HepG2 (cell line): ENCODE results near the gene CCDC3. TPM values are rescaled to one million over a fixed set of nuclear protein-coding genes. Genes with fewer than 3 reads are reported as not detected.

ENCODE experiments used
- ATAC-seq: fragments of 200-7000 bp; cut with Tn5 transposase; 3 replicates; pipeline ENCODE4 v1.9.1; 2020; ENCODE audit warnings: mild to moderate bottlenecking, moderate library complexity
- BruUV-seq: library from RNA; stranded (reverse); fragments of 400-500 nt; replicated peaks from 2 replicates; lab custom pipeline; 2021; lab: Mats Ljungman, UMichigan
- CTCF ChIA-PET: fragments of 300-600 bp; formaldehyde crosslinking; extraction: SDS; loops from one replicate; lab custom pipeline; 2021; ENCODE audit warnings: low total read pairs, inconsistent platforms, low intra/inter-chr PET ratio; lab: Yijun Ruan, JAX
- POLR2A ChIA-PET: fragments of 350-600 bp; sonication (Branson Sonifier 250); formaldehyde crosslinking; loops from one replicate; lab custom pipeline; 2020; ENCODE audit warnings: antibody characterized with exemption, inconsistent platforms; lab: Yijun Ruan, JAX
- DNase-seq: peaks from one replicate; pipeline ENCODE4 v3.0.0-alpha.2; 2015; ENCODE audit warnings: low spot score
- FAIRE-seq: peaks from 3 replicates; lab custom pipeline; 2011; peaks lifted over from hg19 to GRCh38; lab: Jason Lieb, UNC
- H2AFZ ChIP-seq: one replicate; pipeline ENCODE4 v1.6.1; 2011; ENCODE audit warnings: low read length, inconsistent platforms
- H3K27ac ChIP-seq: fragments of 300-600 bp; 3 replicates; pipeline ENCODE4 v1.8.0; 2011; ENCODE audit warnings: mixed run types, mild to moderate bottlenecking, mixed read lengths, low read length, inconsistent platforms; ENCODE audit not compliant: insufficient read depth; ENCODE audit errors: extremely low read length
- H3K27me3 ChIP-seq, 2 experiments: fragments of 200-600 bp in 1 of 2; 2 replicates in 1 of 2; 3 replicates in 1 of 2; pipeline versions ENCODE4 v1.6.0 to v1.8.0; 2011; ENCODE audit warnings: low read length in 2 of 2, mild to moderate bottlenecking in 2 of 2, moderate library complexity in 2 of 2, inconsistent platforms in 1 of 2; ENCODE audit not compliant: insufficient read depth in 2 of 2, control insufficient read depth in 1 of 2
- H3K36me3 ChIP-seq, 2 experiments: fragments of 200-600 bp in 1 of 2; replicated peaks in 1 of 2; 2 replicates in 1 of 2; 3 replicates in 1 of 2; pipeline versions ENCODE4 v1.5.1 to v1.8.0; 2011; ENCODE audit warnings: low read length in 2 of 2, inconsistent platforms in 1 of 2; ENCODE audit not compliant: insufficient read depth in 2 of 2, control insufficient read depth in 1 of 2
- H3K4me1 ChIP-seq: 2 replicates; pipeline ENCODE4 v1.5.1; 2012; ENCODE audit warnings: low read length, inconsistent platforms; ENCODE audit not compliant: insufficient read depth
- H3K4me2 ChIP-seq: 2 replicates; pipeline ENCODE4 v1.6.0; 2011; ENCODE audit warnings: low read depth, low read length, inconsistent platforms
- H3K4me3 ChIP-seq, 3 experiments: fragments of 200-600 bp in 1 of 3; sonication (generic), shearing (Covaris generic) in 1 of 3; replicated peaks in 1 of 3; 2 replicates each; pipeline ENCODE4 v1.5.1; 2011 to 2016; ENCODE audit warnings: low read length in 3 of 3, inconsistent platforms in 2 of 3, low read depth in 2 of 3, mild to moderate bottlenecking in 2 of 3, control low read depth in 1 of 3, mixed read lengths in 1 of 3; ENCODE audit not compliant: insufficient read depth in 1 of 3
- H3K79me2 ChIP-seq: one replicate; pipeline ENCODE4 v1.6.1; 2011; ENCODE audit warnings: low read length, inconsistent platforms; ENCODE audit not compliant: insufficient read depth
- H3K9ac ChIP-seq: 2 replicates; pipeline ENCODE4 v1.6.0; 2011; ENCODE audit warnings: mild to moderate bottlenecking, low read depth, low read length, inconsistent platforms; ENCODE audit not compliant: insufficient read depth
- H3K9me3 ChIP-seq: 2 replicates; pipeline ENCODE4 v1.5.1; 2012; ENCODE audit warnings: mild to moderate bottlenecking, low read length
- H4K20me1 ChIP-seq: 2 replicates; pipeline ENCODE4 v1.6.0; 2011; ENCODE audit warnings: inconsistent platforms, mild to moderate bottlenecking, low read length, moderate library complexity; ENCODE audit not compliant: insufficient read depth
- ARHGAP35 ChIP-seq: sonication (generic); formaldehyde crosslinking; IDR thresholded peaks from 2 replicates; pipeline ENCODE4 v1.9.0; 2022; ENCODE audit warnings: mild to moderate bottlenecking, inconsistent platforms, moderate library complexity, missing genetic modification reagents, borderline replicate concordance
- ASH2L ChIP-seq: fragments of 300-600, 200-600 bp; sonication (generic); IDR thresholded peaks from 2 replicates; pipeline ENCODE4 v1.7.0; 2017; ENCODE audit warnings: low read depth, mild to moderate bottlenecking, moderate library complexity, mixed read lengths, low read length; ENCODE audit not compliant: insufficient read length
- CENPX ChIP-seq: sonication (generic); formaldehyde crosslinking; IDR thresholded peaks from 2 replicates; pipeline ENCODE4 v1.9.0; 2021; ENCODE audit warnings: mild to moderate bottlenecking, missing genetic modification reagents, moderate library complexity
- EEA1 ChIP-seq: sonication (generic); formaldehyde crosslinking; IDR thresholded peaks from 2 replicates; pipeline ENCODE4 v1.5.1; 2020; ENCODE audit warnings: mild to moderate bottlenecking, missing genetic modification reagents, borderline replicate concordance
- NFKBIZ ChIP-seq: IDR thresholded peaks from 2 replicates; pipeline ENCODE4 v1.6.1; 2018; ENCODE audit warnings: missing genetic modification reagents, missing compliant biosample characterization
- ONECUT2 ChIP-seq: sonication (generic); formaldehyde crosslinking; IDR thresholded peaks from 2 replicates; pipeline ENCODE4 v1.4.0; 2020; ENCODE audit warnings: missing genetic modification reagents
- PHF8 ChIP-seq: sonication (generic); formaldehyde crosslinking; IDR thresholded peaks from 2 replicates; pipeline ENCODE4 v1.5.0; 2020; ENCODE audit warnings: missing genetic modification reagents
- SCMH1 ChIP-seq: sonication (generic); formaldehyde crosslinking; IDR thresholded peaks from 2 replicates; pipeline ENCODE4 v1.9.0; 2021; ENCODE audit warnings: missing genetic modification reagents, mild to moderate bottlenecking, borderline replicate concordance
- SMARCE1 ChIP-seq: fragments of 450-650 bp; IDR thresholded peaks from 2 replicates; pipeline ENCODE4 v1.6.1; 2017; ENCODE audit warnings: borderline replicate concordance
- SSRP1 ChIP-seq: IDR thresholded peaks from 2 replicates; pipeline ENCODE4 v1.6.1; 2016; ENCODE audit warnings: control low read depth
- TCF7L2 ChIP-seq: IDR thresholded peaks from 2 replicates; pipeline ENCODE4 v1.6.1; 2011; ENCODE audit warnings: mild to moderate bottlenecking, low read depth, low read length, moderate library complexity
- ZFYVE20 ChIP-seq: sonication (generic); formaldehyde crosslinking; IDR thresholded peaks from 2 replicates; pipeline ENCODE4 v1.8.0; 2023; ENCODE audit warnings: low read depth, mild to moderate bottlenecking, moderate library complexity, missing genetic modification reagents, borderline replicate concordance
- ZNF292 ChIP-seq: sonication (generic); formaldehyde crosslinking; IDR thresholded peaks from 2 replicates; pipeline ENCODE4 v1.8.1; 2022; ENCODE audit warnings: mild to moderate bottlenecking, low read depth, missing genetic modification reagents, borderline replicate concordance
- ZNF546 ChIP-seq: sonication (generic); formaldehyde crosslinking; conservative IDR thresholded peaks from 2 replicates; pipeline ENCODE4 v1.8.1; 2023; ENCODE audit warnings: mild to moderate bottlenecking, missing genetic modification reagents
- WGBS: methylation state at CpG from one replicate; pipeline ENCODE4 v1.1.6; 2017; ENCODE audit warnings: low lambda C conversion rate; 5-methylcytosine and 5-hydroxymethylcytosine counted together
- in situ Hi-C: cut with HindIII; loops from 2 replicates; pipeline ENCODE4 v1.10.0; 2017; ENCODE audit warnings: low pct_unique_long_range_greater_than_20kb; ENCODE audit not compliant: extremely low pct_ligation_motif_present
- intact Hi-C: fragments of 100-400 bp; cut with micrococcal nuclease; formaldehyde crosslinking; loops from one replicate; pipeline ENCODE4 v1.10.0; 2022; ENCODE audit not compliant: unreplicated experiment
- polyA plus RNA-seq, 8 experiments: library from polyadenylated mRNA; depleted of rRNA in 3 of 8; stranded (reverse) in 7 of 8; unstranded in 1 of 8; fragments of >200 nt; fragmentation: Illumina TruSeq in 4 of 8; extraction: Trizol in 4 of 8; gene quantifications; 2 replicates each; pipeline versions ENCODE4 v1.2.1 to v1.2.3, GENCODE V29; 2011 to 2016; ENCODE audit warnings: low read depth in 4 of 8, missing spikeins in 1 of 8, mixed read lengths in 1 of 8; ENCODE audit not compliant: insufficient read depth in 1 of 8
- total RNA-seq, 5 experiments: library from RNA; depleted of rRNA; stranded (reverse); fragments of >200 nt; fragmentation: Illumina TruSeq; extraction: Trizol; gene quantifications; 2 replicates each; pipeline ENCODE4 v1.2.3, GENCODE V29; 2016; ENCODE audit warnings: low read depth in 1 of 5
- TF ChIP-seq, protein P1 (sequence below): IDR thresholded peaks from 2 replicates; pipeline ENCODE4 v1.4.0; 2020; ENCODE audit warnings: mild to moderate bottlenecking, missing genetic modification reagents
- TF ChIP-seq, protein P2 (sequence below): sonication (generic); formaldehyde crosslinking; conservative IDR thresholded peaks from 2 replicates; pipeline ENCODE4 v1.4.0; 2020; ENCODE audit warnings: missing genetic modification reagents
- TF ChIP-seq, protein P3 (sequence below): sonication (generic); formaldehyde crosslinking; IDR thresholded peaks from 2 replicates; pipeline ENCODE4 v1.4.0; 2020; ENCODE audit warnings: low read depth, missing genetic modification reagents

CCDC3 gene
- total and polyA plus RNA-seq, 2 of the 13 experiments (the other 11 are each of a cell fraction or from before 2014, with no cell fraction given) = not detected

DNA sequence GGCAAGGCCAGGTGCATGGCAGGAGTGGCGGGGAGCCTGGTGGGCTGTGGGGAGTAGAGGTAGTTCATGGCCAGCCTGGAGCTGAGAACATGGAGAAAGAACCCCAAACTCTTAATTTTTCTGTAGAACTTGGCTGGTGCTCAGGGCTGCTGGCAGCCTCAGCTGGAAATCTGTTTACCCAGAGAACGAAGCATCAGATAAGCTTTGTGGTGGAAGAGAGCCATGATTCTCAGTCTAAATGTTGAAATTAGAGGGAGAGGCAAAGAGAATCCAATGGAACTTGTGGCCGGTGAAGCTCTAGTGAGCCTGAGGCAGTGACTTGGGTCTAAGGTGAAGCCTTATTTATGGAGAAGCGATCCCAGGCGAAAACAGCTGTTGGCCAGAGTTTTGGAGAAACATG is 126.4 kb downstream of the CCDC3 start (continued):
- TF ChIP-seq, protein P1, sequence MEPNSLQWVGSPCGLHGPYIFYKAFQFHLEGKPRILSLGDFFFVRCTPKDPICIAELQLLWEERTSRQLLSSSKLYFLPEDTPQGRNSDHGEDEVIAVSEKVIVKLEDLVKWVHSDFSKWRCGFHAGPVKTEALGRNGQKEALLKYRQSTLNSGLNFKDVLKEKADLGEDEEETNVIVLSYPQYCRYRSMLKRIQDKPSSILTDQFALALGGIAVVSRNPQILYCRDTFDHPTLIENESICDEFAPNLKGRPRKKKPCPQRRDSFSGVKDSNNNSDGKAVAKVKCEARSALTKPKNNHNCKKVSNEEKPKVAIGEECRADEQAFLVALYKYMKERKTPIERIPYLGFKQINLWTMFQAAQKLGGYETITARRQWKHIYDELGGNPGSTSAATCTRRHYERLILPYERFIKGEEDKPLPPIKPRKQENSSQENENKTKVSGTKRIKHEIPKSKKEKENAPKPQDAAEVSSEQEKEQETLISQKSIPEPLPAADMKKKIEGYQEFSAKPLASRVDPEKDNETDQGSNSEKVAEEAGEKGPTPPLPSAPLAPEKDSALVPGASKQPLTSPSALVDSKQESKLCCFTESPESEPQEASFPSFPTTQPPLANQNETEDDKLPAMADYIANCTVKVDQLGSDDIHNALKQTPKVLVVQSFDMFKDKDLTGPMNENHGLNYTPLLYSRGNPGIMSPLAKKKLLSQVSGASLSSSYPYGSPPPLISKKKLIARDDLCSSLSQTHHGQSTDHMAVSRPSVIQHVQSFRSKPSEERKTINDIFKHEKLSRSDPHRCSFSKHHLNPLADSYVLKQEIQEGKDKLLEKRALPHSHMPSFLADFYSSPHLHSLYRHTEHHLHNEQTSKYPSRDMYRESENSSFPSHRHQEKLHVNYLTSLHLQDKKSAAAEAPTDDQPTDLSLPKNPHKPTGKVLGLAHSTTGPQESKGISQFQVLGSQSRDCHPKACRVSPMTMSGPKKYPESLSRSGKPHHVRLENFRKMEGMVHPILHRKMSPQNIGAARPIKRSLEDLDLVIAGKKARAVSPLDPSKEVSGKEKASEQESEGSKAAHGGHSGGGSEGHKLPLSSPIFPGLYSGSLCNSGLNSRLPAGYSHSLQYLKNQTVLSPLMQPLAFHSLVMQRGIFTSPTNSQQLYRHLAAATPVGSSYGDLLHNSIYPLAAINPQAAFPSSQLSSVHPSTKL = no peak
- TF ChIP-seq SCMH1 = no peak
- no peak for TF ChIP-seq ZNF292 (CRISPR knock-in tag)

DNA sequence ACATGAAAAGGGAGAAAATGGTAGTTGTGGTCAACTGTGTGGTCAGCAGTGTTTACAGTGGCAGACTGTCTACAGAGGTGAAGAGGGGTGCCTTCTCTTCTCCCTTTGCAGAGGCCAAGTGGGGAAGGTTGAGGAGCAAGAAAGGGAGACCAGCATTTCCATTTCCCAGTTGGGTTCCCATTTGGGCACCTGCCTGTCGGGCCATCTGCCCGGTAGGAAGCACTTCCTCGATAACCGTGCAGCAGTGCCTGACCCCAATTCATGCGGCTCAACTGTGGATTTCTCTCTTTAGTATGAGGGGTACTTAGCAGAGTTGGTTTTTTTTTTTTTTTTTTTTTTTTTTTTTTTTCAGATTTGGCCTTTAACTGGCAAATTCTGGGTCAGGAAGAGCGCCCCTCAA is 127.0 kb downstream of the CCDC3 start:
- in situ Hi-C loops = no loop called here
- Histone ChIP-seq H3K9ac (no peak overlapping the region), H3K27ac (no peak overlapping the region), H3K4me3 (no peak overlapping the region), H4K20me1 (no peaks in the 10 kb centered on the region), H2AFZ (no peak overlapping the region), H3K9me3 (no peaks in the 10 kb centered on the region), H3K27me3 (peaks cover 0 to 3% of the 10 kb centered on the region in 2 experiments; a peak in 2 of 5 replicates), H3K79me2 (no peaks in the 10 kb centered on the region), H3K4me2 (no peak overlapping the region), H3K4me1 (no peaks in the 10 kb centered on the region), H3K36me3 (no peaks in the 10 kb centered on the region)
- 59% methylated on average over 6 of the region's 6 CpGs for WGBS
- TF ChIP-seq CENPX (CRISPR knock-in tag) (no peak), SMARCE1 (no peak), ARHGAP35 (CRISPR knock-in tag) (no peak), EEA1 (CRISPR knock-in tag) (no peak), ASH2L (no peak), ZFYVE20 (CRISPR knock-in tag) (no peak), SSRP1 (CRISPR knock-in tag) (no peak), NFKBIZ (CRISPR knock-in tag) (no peak), ONECUT2 (CRISPR knock-in tag) (no peak), TCF7L2 (no peak), PHF8 (no peak), ZNF546 (CRISPR knock-in tag) (no peak)
- TF ChIP-seq, protein P2, sequence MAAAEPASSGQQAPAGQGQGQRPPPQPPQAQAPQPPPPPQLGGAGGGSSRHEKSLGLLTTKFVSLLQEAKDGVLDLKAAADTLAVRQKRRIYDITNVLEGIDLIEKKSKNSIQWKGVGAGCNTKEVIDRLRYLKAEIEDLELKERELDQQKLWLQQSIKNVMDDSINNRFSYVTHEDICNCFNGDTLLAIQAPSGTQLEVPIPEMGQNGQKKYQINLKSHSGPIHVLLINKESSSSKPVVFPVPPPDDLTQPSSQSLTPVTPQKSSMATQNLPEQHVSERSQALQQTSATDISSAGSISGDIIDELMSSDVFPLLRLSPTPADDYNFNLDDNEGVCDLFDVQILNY = no peak
- TF ChIP-seq, protein P3, sequence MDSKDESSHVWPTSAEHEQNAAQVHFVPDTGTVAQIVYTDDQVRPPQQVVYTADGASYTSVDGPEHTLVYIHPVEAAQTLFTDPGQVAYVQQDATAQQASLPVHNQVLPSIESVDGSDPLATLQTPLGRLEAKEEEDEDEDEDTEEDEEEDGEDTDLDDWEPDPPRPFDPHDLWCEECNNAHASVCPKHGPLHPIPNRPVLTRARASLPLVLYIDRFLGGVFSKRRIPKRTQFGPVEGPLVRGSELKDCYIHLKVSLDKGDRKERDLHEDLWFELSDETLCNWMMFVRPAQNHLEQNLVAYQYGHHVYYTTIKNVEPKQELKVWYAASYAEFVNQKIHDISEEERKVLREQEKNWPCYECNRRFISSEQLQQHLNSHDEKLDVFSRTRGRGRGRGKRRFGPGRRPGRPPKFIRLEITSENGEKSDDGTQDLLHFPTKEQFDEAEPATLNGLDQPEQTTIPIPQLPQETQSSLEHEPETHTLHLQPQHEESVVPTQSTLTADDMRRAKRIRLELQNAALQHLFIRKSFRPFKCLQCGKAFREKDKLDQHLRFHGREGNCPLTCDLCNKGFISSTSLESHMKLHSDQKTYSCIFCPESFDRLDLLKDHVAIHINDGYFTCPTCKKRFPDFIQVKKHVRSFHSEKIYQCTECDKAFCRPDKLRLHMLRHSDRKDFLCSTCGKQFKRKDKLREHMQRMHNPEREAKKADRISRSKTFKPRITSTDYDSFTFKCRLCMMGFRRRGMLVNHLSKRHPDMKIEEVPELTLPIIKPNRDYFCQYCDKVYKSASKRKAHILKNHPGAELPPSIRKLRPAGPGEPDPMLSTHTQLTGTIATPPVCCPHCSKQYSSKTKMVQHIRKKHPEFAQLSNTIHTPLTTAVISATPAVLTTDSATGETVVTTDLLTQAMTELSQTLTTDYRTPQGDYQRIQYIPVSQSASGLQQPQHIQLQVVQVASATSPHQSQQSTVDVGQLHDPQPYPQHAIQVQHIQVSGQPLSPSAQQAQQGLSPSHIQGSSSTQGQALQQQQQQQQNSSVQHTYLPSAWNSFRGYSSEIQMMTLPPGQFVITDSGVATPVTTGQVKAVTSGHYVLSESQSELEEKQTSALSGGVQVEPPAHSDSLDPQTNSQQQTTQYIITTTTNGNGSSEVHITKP (CRISPR knock-in tag) = no peak
- FAIRE-seq = no peak
- ChIA-PET POLR2A (no interaction called here), CTCF (no interaction called here)
- BruUV-seq = no TSS peak
- no peak for DNase-seq
- no peak for ATAC-seq
- intact Hi-C loops = no loop called here
